Dendritic cell treated with granulocyte-macrophage colony-stimulating factor and Interleukin-4, amounts not matched to agents 40 ng/mL and 50 ng/mL, for 4 days (primary cell): Measurements from ENCODE around the gene C1QL4.
A peak's percentile ranks its signal among the peaks of the same experiment; 100 is the strongest.

Source experiments
- H3K27ac Mint-ChIP-seq: one replicate; pipeline ENCODE4 v1.8.0; 2022; ENCODE audit warnings: mild to moderate bottlenecking, mixed read lengths
- H3K27me3 Mint-ChIP-seq: one replicate; pipeline ENCODE4 v1.8.0; 2022; ENCODE audit warnings: mild to moderate bottlenecking, mixed read lengths
- H3K36me3 Mint-ChIP-seq: one replicate; pipeline ENCODE4 v1.8.0; 2022; ENCODE audit warnings: low read depth, mixed read lengths
- H3K4me1 Mint-ChIP-seq: one replicate; pipeline ENCODE4 v1.8.0; 2022; ENCODE audit warnings: low read depth, mixed read lengths
- H3K4me3 Mint-ChIP-seq: one replicate; pipeline ENCODE4 v1.8.0; 2022; ENCODE audit warnings: mild to moderate bottlenecking, moderate library complexity, mixed read lengths
- H3K9me3 Mint-ChIP-seq: one replicate; pipeline ENCODE4 v1.8.0; 2022; ENCODE audit warnings: mixed read lengths
- intact Hi-C: fragments of 100-400 bp; cut with micrococcal nuclease; formaldehyde crosslinking; loops from one replicate; pipeline ENCODE4 v1.15.0; 2022

The C1QL4 gene

GRCh38 chr12:49342914-49343731 lies 6.1 kb upstream of the C1QL4 start:
- no peak overlapping the region for H3K27ac Mint-ChIP-seq
- peak overlapping the region; percentile 74 for H3K4me3 Mint-ChIP-seq
- no peaks in the 10 kb centered on the region for H3K9me3 Mint-ChIP-seq
- peaks cover 99% of the 10 kb centered on the region for H3K27me3 Mint-ChIP-seq
- intact Hi-C loops = loop anchor here (5.0 kb wide), 1 partner anchor 281 kb away; the partner anchor contains the start of gene KMT2D
- no peaks in the 10 kb centered on the region for H3K36me3 Mint-ChIP-seq
- H3K4me1 Mint-ChIP-seq = peaks cover 58% of the 10 kb centered on the region

GRCh38 chr12:49342066-49342913 lies 5.3 kb upstream of the C1QL4 start:
- peaks cover 99% of the 10 kb centered on the region for H3K27me3 Mint-ChIP-seq
- peaks cover 58% of the 10 kb centered on the region for H3K4me1 Mint-ChIP-seq
- H3K4me3 Mint-ChIP-seq = peak overlapping the region; percentile 74
- H3K36me3 Mint-ChIP-seq = no peaks in the 10 kb centered on the region
- no peak overlapping the region for H3K27ac Mint-ChIP-seq
- intact Hi-C loops = loop anchor here (5.0 kb wide), 1 partner anchor 280 kb away; the partner anchor contains the start of gene KMT2D
- no peaks in the 10 kb centered on the region for H3K9me3 Mint-ChIP-seq

GRCh38 chr12:49341777-49342065 lies 4.7 kb upstream of the C1QL4 start:
- Mint-ChIP-seq H3K27me3 (peaks cover 99% of the 10 kb centered on the region), H3K36me3 (no peaks in the 10 kb centered on the region), H3K4me3 (no peak overlapping the region)

GRCh38 chr12:49340971-49341776 lies 4.2 kb upstream of the C1QL4 start:
- Mint-ChIP-seq H3K9me3 (no peaks in the 10 kb centered on the region), H3K27ac (no peak overlapping the region), H3K4me1 (peaks cover 55% of the 10 kb centered on the region), H3K27me3 (peaks cover 99% of the 10 kb centered on the region), H3K4me3 (no peak overlapping the region), H3K36me3 (no peaks in the 10 kb centered on the region)
- intact Hi-C loops = loop anchor here (5.0 kb wide), 1 partner anchor 279 kb away; the partner anchor contains the start of gene KMT2D

More at GRCh38 chr12:49341777-49342065, 4.7 kb upstream of the C1QL4 start:
- Mint-ChIP-seq H3K27ac (no peak overlapping the region), H3K9me3 (no peaks in the 10 kb centered on the region), H3K4me1 (peaks cover 58% of the 10 kb centered on the region)
- intact Hi-C loops = loop anchor here (5.0 kb wide), 1 partner anchor 279 kb away; the partner anchor contains the start of gene KMT2D

- Mint-ChIP-seq H3K36me3 (no peaks in the 10 kb centered on the region), H3K9me3 (no peaks in the 10 kb centered on the region), H3K4me3 (no peak overlapping the region), H3K27me3 (peaks cover 98% of the 10 kb centered on the region), H3K4me1 (peaks cover 46% of the 10 kb centered on the region), H3K27ac (no peak overlapping the region)
- intact Hi-C loops = loop anchor here (5.0 kb wide), 1 partner anchor 278 kb away; the partner anchor contains the start of gene KMT2D
These were observed 3.3 kb upstream of the C1QL4 start for GRCh38 chr12:49340095-49340870.

GRCh38 chr12:49339464-49339861 lies 2.5 kb upstream of the C1QL4 start:
- no peaks in the 10 kb centered on the region for H3K9me3 Mint-ChIP-seq
- no peak overlapping the region for H3K27ac Mint-ChIP-seq
- H3K4me1 Mint-ChIP-seq = peaks cover 50% of the 10 kb centered on the region
- H3K27me3 Mint-ChIP-seq = peaks cover 98% of the 10 kb centered on the region
- H3K4me3 Mint-ChIP-seq = no peak overlapping the region
- intact Hi-C loops = no loop called here
- H3K36me3 Mint-ChIP-seq = no peaks in the 10 kb centered on the region

GRCh38 chr12:49338830-49339463 lies 2.0 kb upstream of the C1QL4 start:
- Mint-ChIP-seq H3K36me3 (no peaks in the 10 kb centered on the region), H3K27ac (no peak overlapping the region), H3K4me1 (peaks cover 51% of the 10 kb centered on the region), H3K27me3 (peaks cover 98% of the 10 kb centered on the region), H3K4me3 (no peak overlapping the region), H3K9me3 (no peaks in the 10 kb centered on the region)
- intact Hi-C loops = no loop called here

GRCh38 chr12:49335955-49336644 lies 888 bp downstream of the C1QL4 start:
- Mint-ChIP-seq H3K27me3 (peaks cover 97% of the 10 kb centered on the region), H3K9me3 (no peaks in the 10 kb centered on the region), H3K4me3 (no peak overlapping the region), H3K4me1 (peaks cover 53% of the 10 kb centered on the region), H3K27ac (no peak overlapping the region), H3K36me3 (no peaks in the 10 kb centered on the region)
- intact Hi-C loops = loop anchor here (2.0 kb wide), 1 partner anchor 47 kb away; no protein-coding TSS in a partner anchor

- intact Hi-C loops = no loop called here
- H3K9me3 Mint-ChIP-seq = no peaks in the 10 kb centered on the region
These were observed 1.7 kb downstream of the C1QL4 start for GRCh38 chr12:49335118-49335954.

GRCh38 chr12:49334681-49335080 lies 2.3 kb downstream of the C1QL4 start:
- H3K36me3 Mint-ChIP-seq = no peaks in the 10 kb centered on the region
- intact Hi-C loops = no loop called here
- no peak overlapping the region for H3K4me3 Mint-ChIP-seq
- H3K27ac Mint-ChIP-seq = no peak overlapping the region
- H3K4me1 Mint-ChIP-seq = peaks cover 48% of the 10 kb centered on the region
- peaks cover 85% of the 10 kb centered on the region for H3K27me3 Mint-ChIP-seq
- H3K9me3 Mint-ChIP-seq = no peaks in the 10 kb centered on the region

More at GRCh38 chr12:49335118-49335954, 1.7 kb downstream of the C1QL4 start:
- Mint-ChIP-seq H3K36me3 (no peaks in the 10 kb centered on the region), H3K4me1 (peaks cover 48% of the 10 kb centered on the region), H3K27ac (no peak overlapping the region), H3K4me3 (no peak overlapping the region), H3K27me3 (peaks cover 92% of the 10 kb centered on the region)

GRCh38 chr12:49334226-49334625 lies 2.8 kb downstream of the C1QL4 start:
- H3K27me3 Mint-ChIP-seq = peaks cover 81% of the 10 kb centered on the region
- H3K27ac Mint-ChIP-seq = no peak overlapping the region
- no peaks in the 10 kb centered on the region for H3K9me3 Mint-ChIP-seq
- H3K4me3 Mint-ChIP-seq = no peak overlapping the region
- no peaks in the 10 kb centered on the region for H3K36me3 Mint-ChIP-seq
- H3K4me1 Mint-ChIP-seq = peaks cover 48% of the 10 kb centered on the region
- intact Hi-C loops = no loop called here
